ENCODE measurements around the gene ZFP92.

DNA sequence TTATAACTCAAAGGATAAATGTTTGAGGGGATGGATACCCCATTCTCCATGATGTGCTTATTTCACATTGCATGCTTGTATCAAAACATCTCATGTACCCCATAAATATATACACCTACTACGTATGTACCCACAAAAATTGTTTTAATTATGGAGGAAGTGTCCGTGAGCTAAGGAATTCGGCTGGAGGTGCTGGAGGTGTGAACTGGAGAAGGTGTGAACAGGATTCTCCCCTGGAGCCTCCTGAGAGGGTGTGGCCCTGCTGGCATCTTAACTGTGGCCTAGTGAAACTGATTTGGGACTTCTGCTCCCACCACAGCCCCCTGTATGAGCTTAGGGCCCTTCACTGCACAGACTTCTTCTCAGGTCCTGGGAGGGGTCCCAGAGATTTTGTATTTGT lies 33.5 kb upstream of the ZFP92 start:
- TF ChIP-seq CTCF (IDR thresholded peaks at IDR 0.05) = no peak
- TF ChIP-seq POLR2AphosphoS5 (IDR thresholded peaks at IDR 0.05; ENCODE audit: insufficient read depth in 1 of 2, low read depth in 1 of 2) = no peak
